ENCODE results near the gene GALNT9.

DNA sequence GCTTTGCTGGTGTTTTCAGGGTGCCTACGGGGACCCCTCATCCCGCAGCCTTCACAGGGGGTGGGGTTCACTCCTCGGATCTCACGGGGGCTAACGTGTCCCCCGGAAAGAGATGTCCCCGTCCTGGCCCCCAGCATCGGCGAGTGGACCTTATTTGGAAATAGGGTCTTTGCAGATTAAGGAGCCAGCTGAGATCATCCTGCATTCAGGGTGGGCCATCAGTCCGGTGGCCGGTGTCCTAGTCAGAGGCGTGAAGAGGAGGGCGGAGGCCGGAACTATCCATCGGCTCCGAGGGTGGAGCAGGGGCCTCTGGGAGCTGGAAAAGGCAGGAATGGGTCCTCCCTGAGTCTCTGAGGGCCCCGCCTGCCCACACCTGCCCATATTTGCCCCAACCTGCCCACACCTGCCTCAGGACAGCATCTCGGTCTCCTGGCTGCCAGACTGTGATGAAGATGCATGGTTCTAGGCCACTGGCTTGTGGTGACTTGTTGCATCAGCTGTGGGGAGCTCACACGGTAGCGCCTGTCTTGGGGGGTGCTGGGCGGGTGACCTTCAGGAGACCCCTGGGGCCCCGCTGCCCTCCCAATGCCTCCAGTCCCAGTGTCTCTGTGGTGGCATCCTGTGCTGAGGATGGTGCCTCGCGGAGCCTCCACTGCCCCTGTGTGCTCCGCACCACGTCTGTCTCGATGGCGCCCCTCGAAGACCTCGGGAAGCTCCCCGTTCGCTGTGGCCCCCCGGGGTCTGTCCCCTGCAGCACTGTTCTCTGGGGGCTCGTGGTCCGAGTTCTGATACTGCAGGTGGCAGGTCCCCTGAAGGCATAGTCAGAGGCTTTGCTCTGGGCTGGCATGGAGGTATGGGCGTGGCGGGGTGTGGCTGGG is 170.5 kb downstream of the GALNT9 start:
- TF ChIP-seq EZH2 (IDR thresholded peaks at IDR 0.05; ENCODE audit: insufficient read depth, poor library complexity, severe bottlenecking) (no peak), EZH2phosphoT487 (IDR thresholded peaks at IDR 0.05; ENCODE audit: insufficient read depth, low read depth) (no peak)
